ENCODE measurements around the gene SIK2.
"Not testable (repeated sequence)": the region's sequence is repeated elsewhere in the genome, so short reads cannot be mapped to it uniquely, and the experiment has no call there.

SIK2 gene

GRCh38 chr11:111623527-111624030 lies 21.3 kb downstream of the SIK2 start:
- H3K4me3 ChIP-seq (ENCODE audit: low read depth, low read length) = no peak overlapping the region

- H3K4me3 ChIP-seq (ENCODE audit: low read depth, low read length) = no peak overlapping the region
These were observed 22.4 kb downstream of the SIK2 start for GRCh38 chr11:111624608-111625007.

DNA sequence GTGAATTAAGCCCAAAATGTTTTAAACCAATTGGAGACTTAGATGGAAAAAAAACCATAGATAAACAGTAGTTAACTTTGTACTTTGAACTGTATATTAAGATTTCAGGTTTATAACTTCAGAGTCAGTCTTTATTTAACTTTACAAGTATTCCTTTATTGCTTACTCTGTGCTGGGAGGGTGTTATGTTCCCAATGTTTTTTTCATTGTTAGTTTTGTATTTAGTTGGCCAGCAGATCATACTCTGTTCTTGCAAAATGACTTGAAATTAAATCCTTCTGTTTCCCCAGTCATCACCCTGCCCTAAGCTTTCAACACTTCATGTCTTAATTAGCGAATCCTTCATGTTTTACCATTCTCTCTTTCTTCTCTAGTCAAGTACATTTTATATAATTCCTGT lies 25.3 kb downstream of the SIK2 start:
- no peak overlapping the region for H3K4me3 ChIP-seq (ENCODE audit: low read depth, low read length)

- H3K4me3 ChIP-seq (ENCODE audit: low read depth, low read length) = no peak overlapping the region
These were observed 27.2 kb downstream of the SIK2 start for GRCh38 chr11:111629499-111629898.

- no peak overlapping the region for H3K4me3 ChIP-seq (ENCODE audit: low read depth, low read length)
These were observed 28.9 kb downstream of the SIK2 start for GRCh38 chr11:111631024-111631665.

DNA sequence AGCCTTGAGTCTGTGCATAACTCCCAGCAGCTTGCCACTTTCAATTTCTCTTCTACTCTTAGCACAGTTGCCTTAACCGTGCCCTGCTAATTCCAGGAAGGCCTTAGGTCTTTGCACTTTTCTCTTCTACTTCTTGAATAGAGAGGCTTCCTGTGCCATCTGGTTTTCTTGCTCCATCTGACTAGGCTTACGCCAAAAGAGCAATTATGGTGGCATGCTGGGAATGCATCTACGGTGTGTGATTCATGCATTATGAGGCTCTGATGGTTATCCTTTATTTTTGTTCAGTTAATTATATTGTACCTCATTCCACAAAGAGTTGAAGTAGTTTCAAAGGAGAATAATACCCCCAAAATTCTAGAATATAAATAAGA lies 29.4 kb downstream of the SIK2 start:
- H3K4me3 ChIP-seq (ENCODE audit: low read depth, low read length) = no peak overlapping the region

DNA sequence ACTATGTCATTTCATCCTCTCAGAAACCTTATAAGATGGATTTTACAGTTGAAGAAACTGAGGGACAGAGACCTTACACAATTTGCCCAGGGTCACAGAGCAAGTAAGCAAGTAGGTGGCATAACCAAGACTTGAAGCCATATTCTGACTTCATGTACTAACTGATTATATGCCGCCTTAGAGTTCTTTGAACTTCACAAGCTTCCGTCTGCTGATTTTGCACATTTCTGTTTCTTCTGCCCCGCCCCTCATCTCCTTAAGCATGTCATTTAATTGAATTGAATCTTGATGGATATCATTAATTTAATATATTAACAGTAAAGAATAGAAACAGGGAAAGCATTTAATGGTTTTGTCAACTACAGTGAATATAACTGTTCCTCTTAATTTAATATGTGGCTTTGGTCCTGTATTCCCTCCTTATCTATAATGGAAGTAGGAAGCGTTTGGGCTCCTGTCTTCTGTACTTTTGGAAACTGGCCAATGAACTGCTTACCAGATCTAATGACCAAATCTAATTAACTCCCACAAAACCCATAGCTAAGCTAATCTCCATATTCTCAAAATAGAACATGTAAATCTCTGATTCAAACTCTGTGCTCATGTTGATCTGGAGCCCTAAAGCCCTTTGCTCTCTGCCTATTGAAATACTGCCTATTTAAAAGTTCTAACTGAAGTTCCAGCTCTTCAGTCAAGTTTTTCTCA lies 30.4 kb downstream of the SIK2 start:
- no peak overlapping the region for H3K4me3 ChIP-seq (ENCODE audit: low read depth, low read length)

DNA sequence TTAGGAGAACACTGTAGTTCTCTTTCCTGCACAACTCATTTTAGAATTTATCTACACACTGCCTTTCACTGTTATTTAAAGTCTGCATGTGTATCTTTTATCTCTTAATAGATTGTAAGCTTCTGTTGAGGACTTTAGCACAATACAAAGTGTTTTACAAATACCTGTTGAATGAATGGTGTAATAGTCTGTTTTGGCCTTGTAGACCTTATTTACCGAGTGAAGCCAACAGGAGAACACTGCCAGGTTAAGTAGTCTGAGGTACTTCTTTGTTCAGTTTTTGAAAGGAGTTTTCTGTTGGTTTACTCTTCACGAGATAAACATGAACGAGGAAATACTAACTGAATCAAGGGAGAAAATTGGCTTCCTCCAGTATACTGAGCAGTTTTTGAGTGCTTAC lies 31.0 kb downstream of the SIK2 start:
- H3K4me3 ChIP-seq (ENCODE audit: low read depth, low read length) = no peak overlapping the region

GRCh38 chr11:111633756-111634362 lies 31.6 kb downstream of the SIK2 start:
- no peak overlapping the region for H3K4me3 ChIP-seq (ENCODE audit: low read depth, low read length)

DNA sequence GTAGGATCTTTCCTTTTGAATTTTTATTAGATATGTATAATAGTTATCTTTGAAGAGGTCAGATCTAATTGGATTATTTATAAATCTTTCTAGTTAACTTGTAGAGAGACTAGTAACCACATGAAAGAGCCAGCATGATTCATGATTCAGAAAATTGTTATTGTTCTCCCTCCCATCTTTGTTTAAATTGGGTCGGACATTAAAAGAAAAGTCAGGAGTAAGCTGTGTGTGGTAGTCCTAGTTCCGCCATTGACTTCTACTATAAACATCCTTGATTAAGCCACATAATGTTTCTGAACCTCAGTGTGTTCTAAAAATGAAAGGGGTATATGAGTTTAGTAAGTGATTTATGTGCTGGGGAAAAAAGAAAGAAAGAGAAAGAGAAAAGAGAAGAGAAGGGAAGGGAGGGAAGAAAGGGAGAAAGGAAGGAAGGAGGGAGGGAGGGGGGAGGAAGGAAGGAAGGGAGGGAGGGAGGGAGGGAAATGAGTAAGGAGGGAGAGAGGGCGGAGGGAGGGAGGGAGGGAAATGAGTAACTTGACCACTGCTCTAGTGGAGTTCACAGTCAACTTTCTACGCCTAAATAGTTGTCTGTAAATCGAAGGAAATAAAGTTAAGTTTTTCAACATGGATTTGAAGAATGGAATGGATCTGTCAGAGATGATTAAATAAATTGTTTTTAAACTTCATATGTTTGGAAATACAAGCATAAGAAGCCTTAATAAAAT lies 32.9 kb downstream of the SIK2 start:
- H3K4me3 ChIP-seq (ENCODE audit: low read depth, low read length) = no peak overlapping the region

DNA sequence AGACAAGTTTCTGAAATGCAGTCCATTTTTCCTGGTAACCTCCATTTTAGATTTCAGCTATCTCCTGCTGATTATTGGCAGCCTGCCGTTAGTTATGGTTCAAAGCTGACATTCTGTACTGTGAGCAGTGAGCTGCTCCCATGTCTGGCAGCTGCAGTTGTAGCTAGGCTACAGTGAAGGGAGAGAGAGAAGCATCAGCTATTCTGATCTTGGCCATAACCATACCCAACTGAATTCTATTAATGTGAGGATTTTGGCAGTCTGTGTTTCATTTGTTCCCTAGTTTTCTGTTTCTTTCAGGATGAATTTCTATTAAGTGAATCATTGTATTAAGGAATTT lies 33.4 kb downstream of the SIK2 start:
- no peak overlapping the region for H3K4me3 ChIP-seq (ENCODE audit: low read depth, low read length)

DNA sequence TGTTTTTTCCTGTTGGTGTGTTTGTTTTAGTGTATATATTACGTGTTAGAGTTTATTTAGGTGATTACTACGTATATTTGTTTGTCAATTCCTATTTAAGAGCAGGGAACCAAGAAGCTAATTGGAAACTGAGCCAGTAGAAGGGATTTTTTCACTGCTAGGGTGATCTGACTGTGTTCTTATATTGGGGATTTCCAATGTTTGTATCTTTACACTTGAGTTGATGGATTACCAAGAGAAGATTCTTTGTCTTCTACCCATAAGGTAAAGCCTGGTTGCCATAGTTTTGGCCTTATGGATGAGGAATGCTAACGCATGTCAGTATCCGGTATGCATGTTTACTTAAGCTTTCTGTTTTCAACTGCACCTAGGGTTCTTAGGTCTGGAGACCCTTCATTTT lies 35.6 kb downstream of the SIK2 start:
- H3K4me3 ChIP-seq (ENCODE audit: low read depth, low read length) = no peak overlapping the region

- no peak overlapping the region for H3K4me3 ChIP-seq (ENCODE audit: low read depth, low read length)
These were observed 37.1 kb downstream of the SIK2 start for GRCh38 chr11:111639226-111639925.

GRCh38 chr11:111641339-111642015 lies 39.2 kb downstream of the SIK2 start:
- no peak overlapping the region for H3K4me3 ChIP-seq (ENCODE audit: low read depth, low read length)

DNA sequence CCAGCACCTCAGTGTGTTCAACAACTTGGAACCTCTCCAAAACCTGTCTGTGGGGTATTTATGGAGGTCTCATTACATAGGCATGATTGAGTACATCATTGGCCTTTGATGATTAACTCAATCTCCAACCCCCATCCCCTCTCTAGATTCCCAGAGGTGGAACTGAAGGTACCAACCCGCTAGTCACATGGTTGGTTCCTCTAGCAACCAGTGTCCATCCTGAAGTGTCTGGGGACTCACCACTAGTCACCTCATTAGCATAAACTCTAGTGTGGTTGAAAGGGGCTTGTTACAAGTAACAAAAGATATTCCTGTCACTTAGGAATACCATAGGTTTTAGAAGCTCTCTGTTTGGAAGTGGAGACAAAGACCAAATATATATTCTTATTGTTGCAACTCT lies 40.3 kb downstream of the SIK2 start:
- H3K4me3 ChIP-seq (ENCODE audit: low read depth, low read length) = no peak overlapping the region

DNA sequence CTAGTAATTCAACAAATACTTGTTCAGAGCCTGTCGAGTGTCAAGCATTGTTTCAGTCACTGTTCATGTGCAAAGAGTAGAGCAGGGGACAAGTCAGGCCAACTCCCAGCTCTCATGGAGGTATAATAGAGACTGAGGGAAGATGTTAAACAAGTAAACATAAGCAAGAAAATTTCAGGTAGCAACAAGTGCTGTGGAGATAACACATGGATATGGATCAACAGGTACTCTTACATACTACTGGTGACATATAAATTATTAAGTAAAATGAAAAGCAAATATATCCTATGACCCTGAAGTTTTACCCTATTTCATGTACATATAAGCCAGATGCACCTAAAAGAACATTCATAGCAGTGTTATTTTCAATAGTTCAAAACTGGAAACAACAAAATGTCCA lies 42.7 kb downstream of the SIK2 start:
- no peak overlapping the region for H3K4me3 ChIP-seq (ENCODE audit: low read depth, low read length)

DNA sequence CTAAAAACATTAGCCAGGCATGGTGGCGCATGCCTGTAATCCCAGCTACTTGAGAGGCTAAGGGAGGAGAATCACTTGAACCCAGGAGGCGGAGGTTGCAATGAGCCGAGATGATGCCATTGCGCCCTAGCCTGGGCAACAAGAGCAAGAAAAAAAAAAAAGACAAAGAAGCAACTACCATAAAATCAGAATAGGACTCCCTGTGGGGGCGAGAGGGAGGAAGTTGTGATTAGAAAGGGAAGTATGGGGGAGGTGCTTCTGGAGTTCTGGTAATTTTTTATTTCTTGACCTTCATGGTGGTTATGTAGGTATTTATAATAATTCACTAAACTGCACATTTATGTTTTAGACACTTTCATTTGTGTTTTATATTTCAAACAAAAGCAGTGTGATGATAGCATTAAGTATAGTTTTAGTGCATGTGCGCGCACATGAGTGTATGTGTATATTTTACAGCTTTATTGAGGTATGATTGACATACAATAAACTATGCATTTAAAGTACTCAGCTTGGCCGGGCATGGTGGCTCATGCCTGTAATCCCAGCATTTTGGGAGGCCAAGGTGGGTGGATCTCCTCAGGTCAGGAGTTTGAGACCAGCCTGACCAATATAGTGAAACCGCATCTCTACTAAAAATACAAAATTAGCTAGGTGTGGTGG lies 43.5 kb downstream of the SIK2 start:
- no peak overlapping the region for H3K4me3 ChIP-seq (ENCODE audit: low read depth, low read length)

DNA sequence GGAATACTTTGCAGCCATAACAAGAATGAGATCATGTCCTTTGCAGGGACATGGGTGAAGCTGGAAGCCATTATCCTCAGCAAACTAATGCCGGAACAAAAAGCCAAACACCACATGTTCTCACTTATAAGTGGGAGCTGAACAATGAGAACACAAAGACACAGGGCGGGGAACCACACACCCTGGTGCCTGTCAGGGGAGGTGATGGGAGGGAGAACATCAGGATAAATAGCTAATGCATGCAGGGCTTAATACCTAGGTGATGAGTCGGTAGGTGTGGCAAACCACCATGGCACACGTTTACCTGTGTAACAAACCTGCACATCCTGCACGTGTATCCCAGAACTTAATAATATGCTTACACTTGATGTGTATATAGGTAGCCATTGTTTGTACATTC lies 49.1 kb downstream of the SIK2 start:
- not testable (repeated sequence) for H3K4me3 ChIP-seq (ENCODE audit: low read depth, low read length)

DNA sequence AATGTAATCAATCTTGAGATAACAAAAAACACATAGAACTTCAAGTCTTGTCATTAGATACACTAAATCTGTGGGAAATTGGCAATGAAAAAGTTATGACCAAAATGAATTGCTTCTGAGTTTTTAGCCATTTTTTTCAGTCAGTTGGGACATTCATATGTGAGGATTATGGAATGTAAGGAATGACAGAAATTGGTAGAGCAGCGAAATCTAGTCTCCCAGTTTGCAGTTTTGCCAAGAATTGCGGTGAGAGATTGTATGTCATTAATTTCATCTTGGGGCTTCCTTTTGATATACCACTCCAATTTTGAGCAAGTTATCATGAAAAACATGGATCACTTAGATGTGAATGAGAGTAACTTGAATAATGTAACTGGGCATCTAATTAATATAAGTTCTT lies 49.9 kb downstream of the SIK2 start:
- H3K4me3 ChIP-seq (ENCODE audit: low read depth, low read length) = no peak overlapping the region

- H3K4me3 ChIP-seq (ENCODE audit: low read depth, low read length) = no peak overlapping the region
These were observed 52.4 kb downstream of the SIK2 start for GRCh38 chr11:111654601-111655000.
